HEK293T (cell line): ENCODE measurements around the gene SH3BP5.

Experiments used
- ELF4 ChIP-seq: fragments of 450-650 bp; IDR thresholded peaks from 2 replicates; pipeline ENCODE4 v1.6.1; 2017; ENCODE audit warnings: antibody characterized with exemption
- FOXA1 ChIP-seq: fragments of 450-650 bp; IDR thresholded peaks from 2 replicates; pipeline ENCODE4 v1.6.1; 2016; ENCODE audit warnings: mild to moderate bottlenecking
- FOXK2 ChIP-seq: fragments of 450-650 bp; IDR thresholded peaks from 2 replicates; pipeline ENCODE4 v1.6.1; 2016; ENCODE audit warnings: mild to moderate bottlenecking
- HDGF ChIP-seq: fragments of 450-650 bp; IDR thresholded peaks from 2 replicates; pipeline ENCODE4 v1.6.1; 2017; ENCODE audit warnings: antibody characterized with exemption, borderline replicate concordance
- LEF1 ChIP-seq: fragments of 450-650 bp; IDR thresholded peaks from 2 replicates; pipeline ENCODE4 v1.6.1; 2017; ENCODE audit warnings: mild to moderate bottlenecking, borderline replicate concordance
- SP1 ChIP-seq: fragments of 450-650 bp; IDR thresholded peaks from 2 replicates; pipeline ENCODE4 v1.6.1; 2017
- TF ChIP-seq, protein P1 (sequence below): fragments of 450-650 bp; IDR thresholded peaks from 2 replicates; pipeline ENCODE4 v1.6.1; 2016

DNA sequence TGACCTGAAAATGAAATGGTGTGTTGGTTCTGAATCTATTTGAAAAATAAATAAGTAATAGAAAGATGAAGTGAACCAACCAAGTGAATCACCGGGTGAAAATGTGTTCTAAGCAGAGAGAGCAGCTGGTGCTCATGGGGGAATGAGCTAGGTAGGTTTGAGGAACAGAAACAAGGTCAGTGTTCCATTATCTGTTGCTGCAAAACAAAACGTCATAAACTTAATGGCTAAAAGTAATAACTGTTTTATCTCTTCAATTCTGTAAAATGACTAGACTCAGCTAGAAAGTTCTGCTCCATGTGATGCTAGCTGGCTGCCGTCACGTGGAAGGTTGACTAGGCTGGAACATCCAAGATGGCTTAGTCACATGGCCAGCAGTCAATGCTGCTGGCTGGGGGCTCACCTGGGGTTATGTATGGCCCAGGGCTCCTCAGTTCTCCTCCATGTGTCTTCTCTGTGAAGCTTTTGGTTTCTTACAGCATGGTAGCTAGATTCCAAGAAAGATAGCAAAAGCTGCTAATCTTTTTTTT is 13.3 kb upstream of the SH3BP5 start:
- TF ChIP-seq ELF4 (no peak), LEF1 (no peak), FOXK2 (no peak), FOXA1 (no peak), HDGF (no peak), SP1 (no peak)
- TF ChIP-seq, protein P1, sequence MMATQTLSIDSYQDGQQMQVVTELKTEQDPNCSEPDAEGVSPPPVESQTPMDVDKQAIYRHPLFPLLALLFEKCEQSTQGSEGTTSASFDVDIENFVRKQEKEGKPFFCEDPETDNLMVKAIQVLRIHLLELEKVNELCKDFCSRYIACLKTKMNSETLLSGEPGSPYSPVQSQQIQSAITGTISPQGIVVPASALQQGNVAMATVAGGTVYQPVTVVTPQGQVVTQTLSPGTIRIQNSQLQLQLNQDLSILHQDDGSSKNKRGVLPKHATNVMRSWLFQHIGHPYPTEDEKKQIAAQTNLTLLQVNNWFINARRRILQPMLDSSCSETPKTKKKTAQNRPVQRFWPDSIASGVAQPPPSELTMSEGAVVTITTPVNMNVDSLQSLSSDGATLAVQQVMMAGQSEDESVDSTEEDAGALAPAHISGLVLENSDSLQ: no peak
